Glutamatergic neuron (in vitro differentiated cells): ENCODE measurements around the gene TSNAXIP1. TPM values are rescaled to one million over a fixed set of nuclear protein-coding genes. Genes with fewer than 3 reads are reported as not detected.

Source experiments
- DNase-seq: peaks from one replicate; pipeline ENCODE4 v3.0.0; 2022
- H3K27ac Mint-ChIP-seq: one replicate; pipeline ENCODE4 v1.8.0; 2020; ENCODE audit warnings: mild to moderate bottlenecking, mixed read lengths, inconsistent platforms; ENCODE audit not compliant: unreplicated experiment
- H3K27me3 Mint-ChIP-seq: one replicate; pipeline ENCODE4 v1.8.0; 2020; ENCODE audit warnings: mild to moderate bottlenecking, moderate library complexity, mixed read lengths, inconsistent platforms; ENCODE audit not compliant: unreplicated experiment
- H3K36me3 Mint-ChIP-seq: one replicate; pipeline ENCODE4 v1.8.0; 2020; ENCODE audit warnings: mild to moderate bottlenecking, mixed read lengths, inconsistent platforms; ENCODE audit not compliant: unreplicated experiment
- H3K4me1 Mint-ChIP-seq: one replicate; pipeline ENCODE4 v1.8.0; 2020; ENCODE audit warnings: mild to moderate bottlenecking, low read depth, mixed read lengths, inconsistent platforms; ENCODE audit not compliant: unreplicated experiment
- H3K4me3 Mint-ChIP-seq: one replicate; pipeline ENCODE4 v1.8.0; 2020; ENCODE audit warnings: mild to moderate bottlenecking, mixed read lengths, inconsistent platforms; ENCODE audit not compliant: unreplicated experiment
- H3K9me3 Mint-ChIP-seq: one replicate; pipeline ENCODE4 v1.8.0; 2020; ENCODE audit warnings: mild to moderate bottlenecking, moderate library complexity, mixed read lengths, inconsistent platforms; ENCODE audit not compliant: unreplicated experiment
- CTCF ChIP-seq: fragments of 200-600 bp; sonication (generic); IDR thresholded peaks from one replicate; pipeline ENCODE4 v1.5.0; 2021; ENCODE audit not compliant: partially characterized antibody, unreplicated experiment
- total RNA-seq: library from RNA; stranded (reverse); fragmentation: NEBNext Ultra II Directional; extraction: Animal tissue kit (Norgen Biotek cat#: 25700); gene quantifications from one replicate; pipeline ENCODE4 v1.2.1, GENCODE V29; 2021; ENCODE audit not compliant: unreplicated experiment

The TSNAXIP1 gene
- total RNA-seq, 1 donor from 2014 or later = 3.4 TPM

GRCh38 chr16:67766291-67766690, 40.4 kb upstream of the TSNAXIP1 start:
- no peak for TF ChIP-seq CTCF
- peaks cover 14% of the 10 kb centered on the region for H3K4me1 Mint-ChIP-seq
- H3K27ac Mint-ChIP-seq = peak overlapping the region; percentile 24
- H3K36me3 Mint-ChIP-seq = peaks cover 6% of the 10 kb centered on the region
- peaks cover 5% of the 10 kb centered on the region for H3K9me3 Mint-ChIP-seq
- H3K4me3 Mint-ChIP-seq = no peak overlapping the region
- DNase-seq = no peak
- peaks cover 5% of the 10 kb centered on the region for H3K27me3 Mint-ChIP-seq

DNA sequence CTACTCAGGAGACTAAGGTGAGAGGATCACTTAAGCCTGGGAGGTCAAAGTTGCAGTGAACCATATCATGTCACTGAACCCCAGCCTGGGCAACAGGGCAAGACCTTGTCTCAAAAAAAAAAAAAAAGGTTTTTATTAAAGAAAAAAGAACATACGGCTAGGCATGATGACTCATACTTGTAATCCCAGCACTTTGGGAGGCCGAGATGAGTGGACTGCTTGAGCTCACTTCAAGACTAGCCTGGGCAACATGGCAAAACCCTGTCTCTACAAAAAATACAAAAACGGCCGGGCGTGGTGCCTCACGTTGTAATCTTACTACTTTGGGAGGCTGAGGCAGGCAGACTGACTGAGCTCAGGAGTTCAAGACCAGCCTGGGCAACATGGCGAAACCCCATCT, 38.7 kb upstream of the TSNAXIP1 start:
- peaks cover 5% of the 10 kb centered on the region for H3K9me3 Mint-ChIP-seq
- DNase-seq = no peak
- no peak overlapping the region for H3K27ac Mint-ChIP-seq
- peaks cover 17% of the 10 kb centered on the region for H3K4me1 Mint-ChIP-seq
- peaks cover 4% of the 10 kb centered on the region for H3K27me3 Mint-ChIP-seq
- TF ChIP-seq CTCF = no peak
- H3K36me3 Mint-ChIP-seq = peaks cover 8% of the 10 kb centered on the region
- H3K4me3 Mint-ChIP-seq = no peak overlapping the region

DNA sequence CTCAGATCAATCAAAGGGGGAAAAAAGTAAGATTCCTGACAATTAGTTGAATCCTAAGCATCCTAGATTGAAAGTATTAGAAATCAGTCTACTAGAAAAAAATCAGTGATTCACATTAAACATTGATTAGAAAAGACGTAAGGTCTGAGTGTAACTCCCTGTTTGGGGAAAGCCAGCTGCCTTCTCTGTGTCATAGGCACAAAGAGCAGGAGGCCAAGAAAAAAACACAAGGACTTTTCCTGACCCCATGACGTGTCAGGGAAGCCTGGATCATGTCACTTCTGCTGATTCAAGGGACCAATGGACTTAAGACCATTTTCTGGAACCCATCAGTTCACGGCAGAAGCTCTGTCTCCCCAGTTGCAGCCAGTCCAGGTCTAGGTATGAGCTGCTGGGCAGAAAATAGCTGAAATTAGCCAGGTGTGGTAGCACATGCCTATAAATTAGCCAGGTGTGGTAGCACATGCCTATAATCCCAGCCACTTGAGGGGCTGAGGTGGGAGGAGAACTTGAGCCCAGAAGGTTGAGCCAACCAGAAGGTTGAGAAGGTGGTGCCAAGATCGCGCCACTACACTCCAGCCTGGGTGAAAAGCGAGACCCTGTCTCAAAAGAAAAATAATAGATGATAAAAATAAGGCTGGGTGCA, 36.2 kb upstream of the TSNAXIP1 start:
- peak overlapping the region; percentile 25 for H3K4me3 Mint-ChIP-seq
- H3K9me3 Mint-ChIP-seq = peaks cover 7% of the 10 kb centered on the region
- no peak for TF ChIP-seq CTCF
- H3K27me3 Mint-ChIP-seq = peaks cover 3% of the 10 kb centered on the region
- peaks cover 20% of the 10 kb centered on the region for H3K4me1 Mint-ChIP-seq
- H3K36me3 Mint-ChIP-seq = peaks cover 11% of the 10 kb centered on the region
- no peak for DNase-seq
- H3K27ac Mint-ChIP-seq = peak overlapping the region; percentile 88

- Mint-ChIP-seq H3K27me3 (peaks cover 3% of the 10 kb centered on the region), H3K4me1 (peaks cover 20% of the 10 kb centered on the region), H3K9me3 (peaks cover 5% of the 10 kb centered on the region), H3K36me3 (peaks cover 11% of the 10 kb centered on the region), H3K27ac (peak overlapping the region; percentile 31), H3K4me3 (no peak overlapping the region)
- no peak for TF ChIP-seq CTCF
- no peak for DNase-seq
Measured at GRCh38 chr16:67773099-67773498, 33.6 kb upstream of the TSNAXIP1 start.

DNA sequence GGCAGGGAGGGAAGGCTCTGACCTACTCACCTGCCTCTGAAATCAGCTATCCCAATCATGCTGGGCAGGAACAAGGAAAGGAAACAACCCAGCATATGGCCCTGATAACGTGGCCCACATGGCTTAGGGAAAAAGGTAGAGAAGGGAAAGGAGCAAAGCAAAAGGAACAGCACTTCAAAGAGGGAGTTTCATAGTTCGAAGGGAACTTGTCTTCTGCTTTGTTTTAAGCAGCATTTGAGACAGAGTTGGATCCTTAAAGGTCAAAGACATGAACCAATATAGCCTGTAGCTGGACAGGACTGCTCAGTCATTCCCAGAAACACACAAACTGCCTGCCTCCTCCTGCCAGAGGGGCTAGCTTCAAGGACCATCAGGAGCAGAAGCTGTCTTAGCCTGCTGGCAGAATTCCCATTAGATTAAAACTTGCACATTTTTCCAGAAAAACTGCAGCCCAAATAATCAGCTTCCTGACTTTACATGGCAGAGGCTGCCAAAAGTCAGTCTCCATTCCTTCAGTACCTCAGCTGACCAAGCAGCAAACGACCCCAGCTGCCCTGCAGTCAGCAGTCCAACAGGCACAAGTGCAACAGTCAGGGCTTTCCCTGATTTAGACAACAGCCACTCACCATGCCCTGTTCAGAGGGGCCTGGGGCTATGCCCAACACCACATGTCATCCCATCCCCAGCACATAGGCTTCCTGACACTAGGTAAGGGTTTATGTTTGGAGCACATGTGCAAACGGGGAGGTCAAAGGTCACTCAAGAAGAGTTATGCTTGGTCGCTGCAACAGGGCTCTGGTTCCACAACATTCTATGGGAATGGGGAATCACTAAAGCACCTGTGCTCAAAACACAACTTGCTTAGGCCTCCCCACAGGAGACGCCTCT, 32.9 kb upstream of the TSNAXIP1 start:
- peaks cover 22% of the 10 kb centered on the region for H3K4me1 Mint-ChIP-seq
- no peak for DNase-seq
- no peak for TF ChIP-seq CTCF
- peak overlapping the region; percentile 79 for H3K27ac Mint-ChIP-seq
- H3K4me3 Mint-ChIP-seq = no peak overlapping the region
- peaks cover 3% of the 10 kb centered on the region for H3K27me3 Mint-ChIP-seq
- H3K9me3 Mint-ChIP-seq = peaks cover 5% of the 10 kb centered on the region
- H3K36me3 Mint-ChIP-seq = peaks cover 11% of the 10 kb centered on the region
